ENCODE results near the gene TRIM9. TPM values are rescaled to one million over a fixed set of nuclear protein-coding genes. Genes with fewer than 3 reads are reported as not detected.
"Not testable (repeated sequence)": the region's sequence is repeated elsewhere in the genome, so short reads cannot be mapped to it uniquely, and the experiment has no call there.

Gene TRIM9
- polyA plus RNA-seq, 3 donors = 1.8 to 2.4 (median 1.9) TPM

GRCh38 chr14:50979941-50980850, 114.7 kb downstream of the TRIM9 start:
- no peak for DNase-seq (ENCODE audit: extremely low read depth in 1 of 11, low read depth in 9 of 11, low spot score in 4 of 11)

DNA sequence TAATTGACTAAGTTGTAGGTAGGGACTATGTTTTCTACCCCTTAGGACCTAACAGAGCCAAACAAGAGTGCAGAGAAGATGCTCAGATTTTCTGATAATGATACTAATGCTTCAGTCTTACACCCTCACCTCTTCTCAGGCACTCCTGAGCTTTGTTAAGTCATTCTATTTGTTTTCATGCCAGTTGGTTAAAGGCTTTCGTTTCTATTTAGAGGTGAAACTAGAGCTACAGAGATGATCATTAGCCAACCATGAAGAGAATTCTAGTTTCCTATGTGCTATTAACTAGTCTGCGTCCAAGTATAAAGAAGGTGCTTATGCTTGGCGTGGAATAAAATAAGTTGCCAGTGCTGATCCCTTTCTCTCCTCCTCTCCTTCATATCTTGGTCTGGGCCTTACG, 116.0 kb downstream of the TRIM9 start:
- DNase-seq (ENCODE audit: extremely low read depth in 1 of 11, low read depth in 9 of 11, low spot score in 4 of 11) = no peak

- DNase-seq (ENCODE audit: extremely low read depth in 1 of 11, low read depth in 9 of 11, low spot score in 4 of 11) = no peak
Observed at GRCh38 chr14:50978529-50978871, 116.4 kb downstream of the TRIM9 start.

DNA sequence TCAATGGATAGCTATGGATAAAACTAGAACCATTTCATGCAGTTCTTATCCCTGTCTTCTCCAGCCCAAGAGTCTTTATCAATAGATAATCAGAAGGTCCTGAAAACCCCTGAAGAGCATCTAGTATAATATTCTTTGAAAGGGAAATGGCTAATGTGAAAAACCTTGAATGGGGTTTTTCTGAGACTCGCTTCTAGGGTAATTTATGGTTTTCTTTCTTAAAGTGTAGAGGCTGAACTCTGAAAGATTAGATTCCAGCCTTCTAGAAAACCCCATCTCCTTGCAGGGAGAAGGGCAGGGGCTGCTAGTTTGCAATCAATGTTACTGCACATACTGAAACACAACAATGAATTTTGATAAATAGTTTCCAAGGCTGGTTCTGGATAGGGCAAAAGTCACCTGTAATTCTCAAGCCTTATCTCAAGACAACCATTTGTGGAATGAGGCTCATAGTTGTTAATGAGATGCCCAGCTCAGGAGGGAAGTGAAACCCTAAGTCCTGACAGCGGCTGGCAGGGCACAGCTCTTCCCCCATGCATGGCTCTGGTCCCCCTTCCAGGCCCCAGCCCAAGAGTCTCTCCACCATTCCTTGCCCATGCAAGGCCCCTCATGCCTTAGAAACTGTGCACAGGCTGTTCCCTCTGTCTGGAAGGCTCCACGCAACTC, 116.9 kb downstream of the TRIM9 start:
- no peak for DNase-seq (ENCODE audit: extremely low read depth in 1 of 11, low read depth in 9 of 11, low spot score in 4 of 11)

- DNase-seq (ENCODE audit: extremely low read depth in 1 of 11, low read depth in 9 of 11, low spot score in 4 of 11) = no peak
Observed at GRCh38 chr14:50974118-50974517, 120.8 kb downstream of the TRIM9 start.

- DNase-seq (ENCODE audit: extremely low read depth in 1 of 11, low read depth in 9 of 11, low spot score in 4 of 11) = no peak
Observed at GRCh38 chr14:50972734-50973133, 122.2 kb downstream of the TRIM9 start.

GRCh38 chr14:50970886-50971781, 123.8 kb downstream of the TRIM9 start:
- no peak for DNase-seq (ENCODE audit: extremely low read depth in 1 of 11, low read depth in 9 of 11, low spot score in 4 of 11)

- DNase-seq (ENCODE audit: extremely low read depth in 1 of 11, low read depth in 9 of 11, low spot score in 4 of 11) = no peak
Observed at GRCh38 chr14:50967790-50968189, 127.1 kb downstream of the TRIM9 start.

- DNase-seq (ENCODE audit: extremely low read depth in 1 of 11, low read depth in 9 of 11, low spot score in 4 of 11) = no peak
Observed at GRCh38 chr14:50967103-50967502, 127.8 kb downstream of the TRIM9 start.

- DNase-seq (ENCODE audit: extremely low read depth in 1 of 11, low read depth in 9 of 11, low spot score in 4 of 11) = peak; percentile 76 to 96 (median 89)
Observed at GRCh38 chr14:50964683-50965390, 130.1 kb downstream of the TRIM9 start.

DNA sequence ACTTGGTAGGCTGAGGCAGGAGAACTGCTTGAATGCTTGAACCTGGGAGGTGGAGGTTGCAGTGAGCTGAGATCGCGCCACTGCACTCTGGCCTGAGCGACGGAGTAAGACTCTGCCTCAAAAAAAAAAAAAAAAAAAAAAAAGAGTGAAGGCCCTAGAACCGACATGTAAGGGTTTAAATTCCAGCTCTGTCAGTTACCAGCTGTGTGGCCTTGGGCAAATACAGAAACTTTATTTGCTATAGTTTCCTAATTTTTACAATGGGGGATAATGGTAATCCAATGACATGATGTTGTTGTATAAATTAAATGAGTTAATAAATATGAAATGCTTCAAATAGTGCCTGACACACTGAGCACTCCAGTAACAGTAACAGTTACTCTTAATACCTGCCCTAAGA, 131.0 kb downstream of the TRIM9 start:
- DNase-seq (ENCODE audit: extremely low read depth in 1 of 11, low read depth in 9 of 11, low spot score in 4 of 11) = no peak

- peak in 9 of 11 donors; percentile 66 to 91 (median 79) for DNase-seq (ENCODE audit: extremely low read depth in 1 of 11, low read depth in 9 of 11, low spot score in 4 of 11)
Observed at GRCh38 chr14:50961605-50962221, 133.2 kb downstream of the TRIM9 start.

- DNase-seq (ENCODE audit: extremely low read depth in 1 of 11, low read depth in 9 of 11, low spot score in 4 of 11) = no peak
Observed at GRCh38 chr14:50957296-50957695, 137.6 kb downstream of the TRIM9 start.

- not testable (repeated sequence) for DNase-seq (ENCODE audit: extremely low read depth in 1 of 11, low read depth in 9 of 11, low spot score in 4 of 11)
Observed at GRCh38 chr14:50956421-50956820, 138.5 kb downstream of the TRIM9 start.

GRCh38 chr14:50955373-50956043, 139.4 kb downstream of the TRIM9 start:
- no peak for DNase-seq (ENCODE audit: extremely low read depth in 1 of 11, low read depth in 9 of 11, low spot score in 4 of 11)

GRCh38 chr14:50954811-50955372, 140.0 kb downstream of the TRIM9 start:
- no peak for DNase-seq (ENCODE audit: extremely low read depth in 1 of 11, low read depth in 9 of 11, low spot score in 4 of 11)

DNA sequence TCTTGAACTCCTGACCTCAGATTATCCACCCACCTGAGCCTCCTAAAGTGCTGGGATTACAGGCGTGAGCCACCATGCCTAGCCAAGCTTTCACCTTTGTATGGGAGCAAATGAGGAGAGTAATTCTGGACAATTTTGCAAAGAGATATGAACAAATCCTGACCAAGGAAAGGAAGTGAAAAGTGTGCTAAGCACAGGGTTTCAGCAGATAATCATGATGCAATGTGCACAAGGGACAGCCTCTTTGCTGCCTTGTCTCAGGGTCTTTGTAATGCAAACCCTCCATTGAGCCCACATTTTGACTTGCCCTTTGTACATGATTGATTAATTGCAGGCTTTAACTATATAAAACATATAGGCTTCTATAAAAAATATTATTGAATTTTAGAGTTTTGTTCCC, 141.4 kb downstream of the TRIM9 start:
- DNase-seq (ENCODE audit: extremely low read depth in 1 of 11, low read depth in 9 of 11, low spot score in 4 of 11) = no peak

DNA sequence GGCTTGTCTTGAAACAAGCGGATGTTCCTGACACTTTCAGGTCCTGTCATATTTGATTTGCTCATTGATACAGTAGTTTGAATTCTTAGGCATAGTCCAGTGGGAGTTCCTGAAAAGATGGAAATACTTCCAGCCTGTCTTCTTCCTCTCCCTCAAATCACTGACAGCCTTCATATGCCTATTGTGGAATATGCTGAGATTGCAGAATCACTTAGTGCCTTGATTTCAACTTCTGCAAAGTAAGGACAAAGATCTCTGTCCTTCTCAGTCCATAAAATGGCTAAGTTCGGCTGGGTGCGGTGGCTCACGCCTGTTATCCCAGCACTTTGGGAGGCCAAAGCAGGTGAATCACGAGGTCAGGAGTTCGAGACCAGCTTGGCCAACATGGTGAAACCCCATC, 143.9 kb downstream of the TRIM9 start:
- DNase-seq (ENCODE audit: extremely low read depth in 1 of 11, low read depth in 9 of 11, low spot score in 4 of 11) = no peak
